Hepatocyte (in vitro differentiated cells): ENCODE measurements around the gene MYH6. TPM values are rescaled to one million over a fixed set of nuclear protein-coding genes. Genes with fewer than 3 reads are reported as not detected.

ENCODE experiments used
- DNase-seq: peaks from one replicate; pipeline ENCODE4 v3.0.0-alpha.2; 2016; ENCODE audit warnings: low spot score
- H2AFZ ChIP-seq: fragments of 200-600 bp; sonication (generic); 2 replicates; pipeline ENCODE4 v1.6.0; 2016; ENCODE audit warnings: antibody characterized with exemption, mild to moderate bottlenecking
- H3K27ac ChIP-seq: fragments of 200-600 bp; sonication (generic); 2 replicates; pipeline ENCODE4 v1.5.1; 2016; ENCODE audit warnings: mild to moderate bottlenecking
- H3K27me3 ChIP-seq: fragments of 200-600 bp; sonication (generic); 2 replicates; pipeline ENCODE4 v1.6.1; 2016
- H3K36me3 ChIP-seq: fragments of 200-600 bp; sonication (generic); replicated peaks from 2 replicates; pipeline ENCODE4 v1.5.1; 2016; ENCODE audit warnings: low read depth; ENCODE audit not compliant: insufficient read depth
- H3K4me1 ChIP-seq: fragments of 200-600 bp; sonication (generic); 2 replicates; pipeline ENCODE4 v1.5.1; 2016; ENCODE audit warnings: mild to moderate bottlenecking, moderate library complexity; ENCODE audit not compliant: insufficient read depth
- H3K4me2 ChIP-seq: fragments of 200-600 bp; sonication (generic); 2 replicates; pipeline ENCODE4 v1.6.0; 2016
- H3K4me3 ChIP-seq: fragments of 200-600 bp; sonication (generic); 2 replicates; pipeline ENCODE4 v1.5.1; 2016; ENCODE audit warnings: mild to moderate bottlenecking
- H3K79me2 ChIP-seq: fragments of 200-600 bp; sonication (generic); 2 replicates; pipeline ENCODE4 v1.6.0; 2017; ENCODE audit warnings: mild to moderate bottlenecking
- H3K9me2 ChIP-seq: fragments of 200-600 bp; sonication (generic); replicated peaks from 2 replicates; pipeline ENCODE4 v1.6.0; 2017; ENCODE audit warnings: mild to moderate bottlenecking; ENCODE audit not compliant: insufficient read depth
- H3K9me3 ChIP-seq: fragments of 200-600 bp; sonication (generic); 2 replicates; pipeline ENCODE4 v1.5.1; 2016; ENCODE audit warnings: low read depth, mild to moderate bottlenecking
- H4K20me1 ChIP-seq: fragments of 200-600 bp; sonication (generic); 2 replicates; pipeline ENCODE4 v1.6.0; 2016; ENCODE audit warnings: mild to moderate bottlenecking; ENCODE audit not compliant: insufficient read depth, poor library complexity, severe bottlenecking
- CTCF ChIP-seq: fragments of 200-600 bp; sonication (generic); IDR thresholded peaks from 2 replicates; pipeline ENCODE4 v1.5.1; 2016; ENCODE audit warnings: antibody characterized with exemption, mild to moderate bottlenecking; ENCODE audit not compliant: poor library complexity
- EZH2 ChIP-seq: fragments of 200-600 bp; sonication (generic); IDR thresholded peaks from 2 replicates; pipeline ENCODE4 v1.6.1; 2016; ENCODE audit warnings: antibody characterized with exemption, mild to moderate bottlenecking, borderline replicate concordance
- EZH2phosphoT487 ChIP-seq: fragments of 200-600 bp; sonication (generic); IDR thresholded peaks from one replicate; pipeline ENCODE4 v1.6.1; 2018; ENCODE audit warnings: antibody characterized with exemption, mild to moderate bottlenecking, low read depth, moderate library complexity; ENCODE audit not compliant: unreplicated experiment, severe bottlenecking
- WGBS: methylation state at CpG from one replicate; pipeline ENCODE4 v1.1.6; 2016; ENCODE audit warnings: low lambda C conversion rate; ENCODE audit errors: missing lambda C conversion rate; 5-methylcytosine and 5-hydroxymethylcytosine counted together
- polyA plus RNA-seq: library from polyadenylated mRNA; unstranded; fragments of >200 nt; fragmentation: Nextera tagmentation; extraction: Ambion mirVana; gene quantifications from 2 replicates; pipeline ENCODE4 v1.2.1, GENCODE V29; 2016
- total RNA-seq: library from RNA; depleted of rRNA; stranded (reverse); fragments of >200 nt; gene quantifications from 2 replicates; pipeline ENCODE4 v1.2.3, GENCODE V29; 2014

Gene MYH6
- total and polyA plus RNA-seq, 2 experiments from 2014 or later, result 0.97 TPM; not detected in 1

- DNase-seq, result no peak
- WGBS, result 54% methylated on average over 2 of the region's 2 CpGs
- Histone ChIP-seq H3K4me2 (no peak overlapping the region), H3K9me3 (no peaks in the 10 kb centered on the region), H3K27me3 (no peaks in the 10 kb centered on the region), H3K27ac (no peak overlapping the region), H3K36me3 (no peaks in the 10 kb centered on the region), H3K79me2 (no peaks in the 10 kb centered on the region), H2AFZ (no peak overlapping the region), H3K4me3 (no peak overlapping the region), H3K4me1 (peaks cover 20% of the 10 kb centered on the region), H4K20me1 (no peaks in the 10 kb centered on the region), H3K9me2 (no peaks in the 10 kb centered on the region)
- no peak for TF ChIP-seq EZH2
- no peak for TF ChIP-seq CTCF
Observed at GRCh38 chr14:23450379-23450778, 42.3 kb upstream of the MYH6 start.

- no peak for TF ChIP-seq EZH2
- TF ChIP-seq EZH2phosphoT487, result no peak
- no peak for TF ChIP-seq CTCF
- H3K36me3 ChIP-seq, result no peaks in the 10 kb centered on the region
- 83% methylated on average over 1 of the region's 1 CpG for WGBS
- no peaks in the 10 kb centered on the region for H3K9me3 ChIP-seq
- H3K27me3 ChIP-seq, result no peaks in the 10 kb centered on the region
- no peak overlapping the region for H2AFZ ChIP-seq
- no peak overlapping the region for H3K27ac ChIP-seq
- no peaks in the 10 kb centered on the region for H3K79me2 ChIP-seq
- no peak for DNase-seq
- H3K4me3 ChIP-seq, result no peak overlapping the region
- H4K20me1 ChIP-seq, result no peaks in the 10 kb centered on the region
- H3K9me2 ChIP-seq, result no peaks in the 10 kb centered on the region
- peaks cover 20% of the 10 kb centered on the region for H3K4me1 ChIP-seq
- H3K4me2 ChIP-seq, result no peak overlapping the region
Observed at GRCh38 chr14:23449314-23449713, 41.2 kb upstream of the MYH6 start.

GRCh38 chr14:23447361-23448350 lies 39.6 kb upstream of the MYH6 start:
- Histone ChIP-seq H3K4me2 (no peak overlapping the region), H3K9me2 (no peaks in the 10 kb centered on the region), H3K4me3 (no peak overlapping the region), H3K36me3 (no peaks in the 10 kb centered on the region), H3K27ac (peak overlapping the region; percentile 92), H3K27me3 (no peaks in the 10 kb centered on the region), H3K9me3 (no peaks in the 10 kb centered on the region), H2AFZ (peak overlapping the region; percentile 32), H3K79me2 (no peaks in the 10 kb centered on the region), H4K20me1 (no peaks in the 10 kb centered on the region), H3K4me1 (peaks cover 20% of the 10 kb centered on the region)
- DNase-seq, result peak; percentile 65
- TF ChIP-seq EZH2 (no peak), CTCF (no peak), EZH2phosphoT487 (no peak)
- 68% methylated on average over 7 of the region's 7 CpGs for WGBS
